Stimulated activated CD8-positive, alpha-beta memory T cell treated with anti-CD3 and anti-CD28 coated beads, Interleukin-7, amount 100 ng/mL, for 48 hours (primary cell): ENCODE results near the gene P3R3URF.
"Not testable (repeated sequence)": the region's sequence is repeated elsewhere in the genome, so short reads cannot be mapped to it uniquely, and the experiment has no call there.

ENCODE experiments used
- DNase-seq, 2 donors: peaks; one replicate each; pipeline ENCODE4 v3.0.0-alpha.2; 2020; ENCODE audit warnings: low read depth in 1 of 2; ENCODE audit errors: extremely low read depth in 1 of 2

The P3R3URF gene

GRCh38 chr1:46176211-46176865 is at the start of gene P3R3URF:
P3R3URF (minus strand) TSS chr1:46176488; CDS start chr1:46176471, 17 bp downstream.
- no peak for DNase-seq

DNA sequence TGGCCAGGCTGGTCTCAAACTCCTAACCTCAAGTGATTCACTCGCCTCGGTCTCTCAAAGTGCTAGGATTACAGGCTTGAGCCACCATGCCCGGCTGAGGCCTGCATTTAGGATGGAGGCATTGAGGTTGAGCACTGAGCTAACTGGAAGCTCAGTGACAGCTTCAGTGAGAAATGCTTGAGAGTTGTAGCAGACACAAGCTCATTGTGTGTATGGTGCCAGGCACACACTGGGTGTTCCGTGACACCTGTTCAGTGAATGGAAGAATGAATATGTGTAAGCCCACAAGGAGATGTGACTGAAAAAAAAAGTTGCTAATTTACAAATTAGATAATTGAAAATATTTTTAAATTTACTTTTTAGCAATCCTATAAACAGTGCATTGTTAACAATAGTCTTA is 48.7 kb upstream of the P3R3URF start:
- no peak for DNase-seq

GRCh38 chr1:46223472-46223943 is 47.2 kb upstream of the P3R3URF start:
- peak; percentile 24 to 47 for DNase-seq

DNA sequence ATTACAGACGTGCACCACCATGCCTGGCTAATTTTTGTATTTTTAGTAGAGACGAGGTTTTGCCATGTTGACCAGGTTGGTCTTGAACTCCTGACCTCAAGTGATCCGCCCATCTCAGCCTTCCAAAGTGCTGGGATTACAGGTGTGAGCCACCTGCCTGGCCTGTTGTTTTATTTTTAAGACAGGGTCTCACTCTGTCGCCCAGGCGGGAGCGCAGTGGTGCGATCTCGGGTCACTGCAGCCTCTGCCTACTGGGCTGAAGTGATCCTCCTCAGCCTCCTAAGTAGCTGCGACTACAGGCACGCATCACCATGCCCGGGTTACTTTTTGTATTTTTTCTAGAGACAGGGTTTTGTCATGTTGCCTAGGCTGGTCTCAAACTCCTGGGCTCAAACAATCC is 46.8 kb upstream of the P3R3URF start:
- not testable (repeated sequence) for DNase-seq

GRCh38 chr1:46221749-46222148 is 45.5 kb upstream of the P3R3URF start:
- DNase-seq = no peak

GRCh38 chr1:46220808-46221207 is 44.5 kb upstream of the P3R3URF start:
- no peak for DNase-seq

GRCh38 chr1:46219551-46220520 is 43.5 kb upstream of the P3R3URF start:
- no peak for DNase-seq

DNA sequence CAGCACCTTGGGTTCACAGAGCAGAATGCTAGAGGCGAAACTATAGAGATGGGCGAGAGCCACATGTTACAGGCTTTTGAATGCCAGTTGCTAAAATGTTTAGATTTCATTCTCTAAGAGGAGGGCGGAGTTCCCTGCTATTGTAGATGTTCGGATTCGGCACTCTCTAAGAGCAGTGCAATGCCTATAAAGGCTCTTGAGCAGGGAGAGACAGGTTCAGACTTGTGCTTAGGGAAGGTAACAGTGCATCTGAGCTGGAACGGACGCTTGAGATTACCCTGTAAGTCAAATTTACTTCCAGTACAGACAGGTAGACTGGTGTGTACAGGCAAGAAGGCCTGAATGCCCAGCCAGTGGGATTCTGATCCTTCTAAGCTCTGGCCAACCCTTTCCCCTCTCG is 42.2 kb upstream of the P3R3URF start:
- no peak for DNase-seq

- no peak for DNase-seq
Measured at GRCh38 chr1:46215504-46215903, 39.2 kb upstream of the P3R3URF start.

GRCh38 chr1:46211051-46211450 is 34.8 kb upstream of the P3R3URF start:
- no peak for DNase-seq

DNA sequence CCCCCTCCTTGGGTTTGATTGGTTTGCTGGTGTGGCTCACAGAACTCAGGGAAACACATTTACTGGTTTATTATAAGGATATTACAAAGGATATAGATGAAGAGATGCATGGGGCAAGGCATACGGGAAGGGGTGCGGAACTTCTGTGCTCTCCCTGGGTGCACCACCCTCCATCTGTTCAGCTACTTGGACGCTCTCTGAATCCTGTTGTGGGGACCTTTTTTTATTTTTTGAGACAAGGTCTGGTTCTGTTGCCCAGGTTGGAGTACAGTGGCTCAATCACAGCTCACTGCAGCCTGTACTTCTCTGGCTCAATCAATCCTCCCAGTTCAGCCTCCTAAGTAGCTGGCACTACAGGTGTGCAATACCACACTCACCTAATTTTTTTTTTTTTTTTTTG is 34.3 kb upstream of the P3R3URF start:
- DNase-seq = no peak

- no peak for DNase-seq
Measured at GRCh38 chr1:46206399-46206798, 30.1 kb upstream of the P3R3URF start.

DNA sequence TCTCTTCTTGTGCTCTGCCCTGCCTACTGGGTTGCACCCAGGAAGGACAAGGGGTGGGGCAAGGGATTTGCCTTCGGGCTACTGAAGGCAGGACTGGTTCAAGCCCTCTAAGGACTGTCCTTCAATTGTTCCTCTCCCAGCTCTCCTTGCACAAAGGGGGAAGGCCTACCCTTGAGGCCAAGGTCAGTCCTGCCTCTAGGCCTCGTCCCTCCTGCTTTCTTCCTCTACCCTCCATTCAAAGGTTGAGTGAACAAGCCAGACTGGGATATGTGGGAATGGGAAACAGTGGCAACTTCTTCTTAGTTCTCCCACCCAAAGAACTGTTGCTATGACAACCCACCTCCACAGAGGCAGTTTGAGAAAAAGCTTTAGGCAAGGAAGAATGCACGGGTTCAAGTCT is 29.5 kb upstream of the P3R3URF start:
- DNase-seq = no peak

- DNase-seq = no peak
Measured at GRCh38 chr1:46205141-46205540, 28.9 kb upstream of the P3R3URF start.

GRCh38 chr1:46204406-46204742 is 28.1 kb upstream of the P3R3URF start:
- DNase-seq = no peak

- DNase-seq = no peak
Measured at GRCh38 chr1:46203738-46204405, 27.6 kb upstream of the P3R3URF start.

DNA sequence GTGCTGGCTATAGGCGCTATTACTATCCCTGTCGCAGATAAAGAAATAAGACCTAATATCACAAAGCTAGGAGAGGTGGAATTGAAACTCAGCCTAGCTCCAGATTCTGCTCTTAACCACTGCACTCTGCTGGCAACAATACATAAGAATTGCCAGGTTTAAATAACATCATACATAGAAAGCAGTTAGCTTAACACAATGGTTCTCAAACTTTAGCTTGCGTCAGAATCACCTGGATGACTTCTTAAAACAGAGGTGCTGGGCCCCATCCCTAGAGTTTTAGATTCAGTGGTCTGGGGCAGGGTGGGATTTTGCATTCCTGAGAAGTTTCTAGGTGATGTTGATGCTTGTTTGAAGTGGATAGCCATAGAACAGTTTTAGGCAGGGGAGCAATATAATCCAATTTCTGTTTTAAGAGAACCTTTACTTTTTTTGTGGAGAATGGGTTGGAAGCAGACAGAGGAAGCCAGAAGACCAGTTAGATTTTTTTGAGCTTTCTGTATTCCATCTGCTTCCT is 23.0 kb upstream of the P3R3URF start:
- DNase-seq = no peak

GRCh38 chr1:46197964-46198811 is 21.9 kb upstream of the P3R3URF start, which contains the start of gene POMGNT1:
POMGNT1 (minus strand) TSS chr1:46198434; CDS start chr1:46197821, 613 bp downstream.
- peak; percentile 48 to 54 for DNase-seq

DNA sequence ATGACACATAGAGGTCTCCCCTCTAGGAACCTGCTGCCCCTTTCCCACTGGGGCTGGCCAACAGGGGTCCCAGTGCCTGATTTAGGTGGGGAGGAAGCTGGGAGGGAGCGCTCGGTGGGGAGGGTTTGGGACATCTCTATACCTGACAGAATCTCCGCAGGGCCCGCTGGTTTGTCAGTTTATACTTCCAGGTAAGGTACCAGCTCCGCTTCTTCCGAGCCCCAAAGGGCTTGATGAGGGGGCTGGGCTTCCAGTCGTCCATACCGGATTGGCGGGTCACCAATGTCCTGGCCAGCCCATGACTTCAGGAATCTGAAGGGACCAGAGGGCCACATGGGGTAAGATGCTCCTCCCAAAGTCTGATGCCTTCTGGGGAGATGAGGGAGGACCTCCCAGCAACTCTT is 21.3 kb upstream of the P3R3URF start:
- DNase-seq = no peak

DNA sequence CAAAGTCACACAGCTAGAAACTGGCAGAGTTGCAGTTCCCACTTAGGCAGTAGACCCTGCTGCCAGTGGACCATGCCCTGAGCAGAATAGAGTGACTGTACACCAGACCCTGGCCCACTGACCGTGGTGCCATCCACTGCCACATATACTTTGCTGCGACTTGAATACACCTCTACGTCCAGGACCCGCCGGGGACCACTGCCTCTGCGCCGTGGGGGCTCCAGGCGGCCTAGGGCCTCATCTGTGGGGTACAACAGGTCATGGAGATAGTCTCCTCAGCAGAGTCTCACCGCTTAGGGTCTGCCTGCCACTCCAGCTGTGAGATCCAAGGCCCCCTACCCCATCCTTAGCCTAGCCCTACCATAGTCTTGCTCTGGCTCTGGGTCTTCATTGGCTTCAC is 20.3 kb upstream of the P3R3URF start:
- DNase-seq = no peak
